ENCODE data around the gene AMFR.

Gene AMFR

GRCh38 chr16:56362706-56363105 is 62.6 kb downstream of the AMFR start:
- no peak for DNase-seq (ENCODE audit: low spot score)

DNA sequence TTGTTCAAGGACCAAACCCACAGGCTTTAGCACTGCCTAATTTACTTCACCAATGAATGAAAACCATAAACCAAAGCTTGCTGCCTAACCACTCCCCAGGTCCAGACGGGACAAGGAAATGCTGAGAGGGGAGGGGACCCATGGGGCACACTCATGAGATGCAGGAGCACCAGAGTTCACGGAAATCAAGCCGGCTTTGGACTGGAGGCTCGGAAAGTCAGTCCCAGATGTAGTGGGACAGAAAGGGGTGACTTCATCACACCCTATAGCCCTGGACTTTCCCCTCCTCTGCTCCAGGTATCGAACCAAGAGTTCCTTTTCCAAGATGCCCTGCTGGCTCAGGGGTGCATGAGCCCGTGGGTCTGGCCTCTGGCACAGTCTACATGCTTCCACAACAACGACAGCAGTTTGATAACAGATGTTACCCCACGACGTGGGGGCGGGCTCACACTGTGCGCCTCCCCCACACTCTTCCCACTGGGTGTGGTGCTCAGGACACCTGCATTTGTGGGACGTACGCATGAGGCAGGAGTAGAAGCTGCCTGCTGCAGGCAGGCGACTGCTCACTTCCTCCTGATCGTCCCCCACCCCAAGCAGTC is 63.2 kb downstream of the AMFR start:
- DNase-seq (ENCODE audit: low spot score) = no peak

DNA sequence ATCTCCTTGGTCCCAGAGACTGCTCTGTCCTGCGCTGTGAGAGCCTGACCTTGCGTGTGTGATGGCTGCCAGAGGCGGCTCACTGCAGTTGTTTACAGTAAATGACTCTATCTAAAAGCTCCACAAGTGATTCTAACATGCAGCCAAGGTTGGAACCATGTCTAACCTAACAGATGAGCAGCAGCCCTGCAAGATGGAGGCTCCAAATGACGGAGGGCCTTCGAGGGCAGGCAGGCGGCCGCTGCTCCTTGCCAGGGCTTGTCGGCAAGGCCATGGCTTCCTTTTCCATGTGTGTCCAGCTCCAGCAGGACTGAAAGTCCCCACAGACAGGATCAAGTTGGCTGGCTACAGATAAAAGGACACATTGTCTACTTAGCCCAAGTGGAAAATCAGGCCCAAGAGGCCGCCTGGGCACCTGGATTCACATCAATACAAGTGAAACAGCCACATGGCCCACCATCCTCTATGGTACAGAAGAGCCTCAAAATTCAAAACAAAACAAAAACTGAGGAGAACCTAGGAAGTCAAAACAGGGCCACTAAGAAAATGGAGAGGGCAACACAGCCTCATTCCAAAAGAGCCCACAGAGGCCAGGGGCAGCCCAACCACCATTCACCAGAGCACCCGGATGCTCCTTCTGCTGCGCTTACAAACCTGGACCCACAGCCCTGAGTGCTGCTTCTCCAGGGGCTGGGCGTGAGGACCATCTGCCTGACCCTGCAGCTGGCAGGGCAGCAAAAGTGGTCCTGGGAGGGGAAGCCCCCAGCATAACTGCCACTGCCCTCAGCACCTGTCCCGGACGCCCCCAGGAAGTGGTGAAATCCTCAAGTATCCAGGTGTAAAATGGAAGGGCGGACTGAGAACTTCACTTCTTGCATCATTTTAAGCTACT is 65.0 kb downstream of the AMFR start:
- DNase-seq (ENCODE audit: low spot score) = no peak

DNA sequence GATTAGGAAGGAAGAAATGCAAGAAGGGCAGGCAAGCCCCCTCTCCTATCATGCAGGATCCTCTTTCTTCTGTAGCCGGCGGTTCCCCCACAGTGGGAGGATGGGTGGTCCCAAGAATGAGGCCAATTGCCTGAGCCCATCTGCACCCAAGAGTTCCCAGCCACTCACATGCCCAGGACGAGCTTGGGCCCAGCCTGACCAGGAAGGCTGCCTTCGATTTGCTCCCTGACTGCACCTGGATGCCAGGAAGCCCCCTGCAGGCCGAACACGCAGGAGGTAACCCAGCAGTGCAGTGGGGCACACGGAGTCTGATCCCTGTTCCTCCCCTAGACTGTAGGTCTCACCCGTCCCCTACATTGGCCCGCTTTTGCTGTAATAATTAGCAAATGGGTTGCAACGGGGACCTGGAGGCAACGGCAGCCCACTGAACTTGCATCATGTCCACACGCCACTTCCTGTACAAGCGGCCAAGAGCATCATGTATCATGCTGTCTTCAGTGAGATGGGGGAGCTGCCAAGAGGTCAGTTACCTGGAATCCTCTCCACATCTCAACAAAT is 67.5 kb downstream of the AMFR start:
- DNase-seq (ENCODE audit: low spot score) = no peak

DNA sequence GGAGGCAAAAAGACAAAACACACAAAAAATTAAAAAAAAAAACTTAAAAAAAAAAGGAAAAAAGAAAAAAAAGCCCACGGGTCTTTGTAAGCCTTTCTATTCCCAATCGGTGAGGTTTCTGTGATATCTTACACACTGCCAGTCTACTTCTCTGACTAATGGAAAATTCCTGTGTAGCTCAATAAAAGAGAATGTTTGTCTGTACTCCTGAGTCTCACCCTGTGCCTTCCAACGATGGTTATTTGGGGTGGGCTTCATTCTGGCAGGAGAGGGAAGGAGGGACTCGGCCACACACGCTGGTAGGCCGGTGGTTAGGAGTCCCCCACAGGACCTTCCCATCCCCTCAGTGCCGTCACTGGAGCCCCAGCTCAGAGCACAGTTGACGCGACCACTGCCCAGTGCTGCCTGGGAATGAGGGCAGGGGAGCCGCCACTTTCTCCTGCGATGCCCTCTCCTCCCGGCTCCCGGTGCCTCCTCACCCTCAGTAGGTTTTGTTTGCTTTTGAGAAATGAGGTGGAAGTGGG is 68.0 kb downstream of the AMFR start:
- DNase-seq (ENCODE audit: low spot score) = peak; percentile 37

GRCh38 chr16:56356276-56357240 is 68.8 kb downstream of the AMFR start:
- peak; percentile 75 for DNase-seq (ENCODE audit: low spot score)

DNA sequence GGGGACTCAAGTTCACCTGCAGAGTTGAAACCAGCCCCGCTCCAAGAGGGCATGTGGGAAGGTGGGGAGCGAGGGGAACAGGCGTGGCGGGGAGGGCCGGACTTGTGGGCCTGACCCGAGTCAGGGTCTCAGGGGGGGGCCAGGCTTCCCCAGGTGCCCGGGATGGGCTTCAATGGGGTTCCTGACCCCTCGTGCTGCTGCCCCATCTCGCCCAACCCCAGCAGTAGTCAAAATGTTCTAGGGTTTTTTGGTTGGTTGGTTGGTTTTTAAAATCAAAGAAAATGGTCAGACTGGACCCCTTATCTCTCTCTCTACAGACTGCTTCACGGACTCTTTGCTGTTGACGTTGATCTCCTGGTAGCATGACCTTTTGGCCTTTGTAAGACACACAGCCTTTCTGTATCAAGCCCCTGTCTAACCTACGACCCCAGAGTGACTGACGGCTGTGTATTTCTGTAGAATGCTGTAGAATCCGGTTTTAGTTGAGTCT is 69.5 kb downstream of the AMFR start:
- DNase-seq (ENCODE audit: low spot score) = no peak

DNA sequence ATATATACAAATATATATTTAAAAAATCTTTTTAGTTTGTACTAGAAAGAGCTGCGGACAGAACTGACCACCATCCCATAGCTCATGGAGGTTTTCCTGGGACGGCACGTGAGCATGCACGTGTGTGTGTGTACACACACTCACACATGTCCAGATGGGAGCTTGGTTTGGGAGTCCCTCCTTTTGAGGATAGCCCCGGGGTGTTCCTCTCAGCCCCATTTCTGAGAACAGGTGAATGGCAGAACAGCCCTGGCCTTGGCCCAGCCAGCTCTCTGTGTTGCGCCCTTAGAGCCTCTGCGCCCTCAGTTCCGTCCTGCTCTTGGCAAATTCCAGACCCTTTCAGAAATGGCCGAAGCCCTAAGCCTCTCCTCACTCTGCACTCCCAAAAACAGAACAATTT is 70.1 kb downstream of the AMFR start:
- no peak for DNase-seq (ENCODE audit: low spot score)

- no peak for DNase-seq (ENCODE audit: low spot score)
Observed at GRCh38 chr16:56354746-56355145, 70.6 kb downstream of the AMFR start.

- DNase-seq (ENCODE audit: low spot score) = no peak
Observed at GRCh38 chr16:56354016-56354415, 71.3 kb downstream of the AMFR start.

DNA sequence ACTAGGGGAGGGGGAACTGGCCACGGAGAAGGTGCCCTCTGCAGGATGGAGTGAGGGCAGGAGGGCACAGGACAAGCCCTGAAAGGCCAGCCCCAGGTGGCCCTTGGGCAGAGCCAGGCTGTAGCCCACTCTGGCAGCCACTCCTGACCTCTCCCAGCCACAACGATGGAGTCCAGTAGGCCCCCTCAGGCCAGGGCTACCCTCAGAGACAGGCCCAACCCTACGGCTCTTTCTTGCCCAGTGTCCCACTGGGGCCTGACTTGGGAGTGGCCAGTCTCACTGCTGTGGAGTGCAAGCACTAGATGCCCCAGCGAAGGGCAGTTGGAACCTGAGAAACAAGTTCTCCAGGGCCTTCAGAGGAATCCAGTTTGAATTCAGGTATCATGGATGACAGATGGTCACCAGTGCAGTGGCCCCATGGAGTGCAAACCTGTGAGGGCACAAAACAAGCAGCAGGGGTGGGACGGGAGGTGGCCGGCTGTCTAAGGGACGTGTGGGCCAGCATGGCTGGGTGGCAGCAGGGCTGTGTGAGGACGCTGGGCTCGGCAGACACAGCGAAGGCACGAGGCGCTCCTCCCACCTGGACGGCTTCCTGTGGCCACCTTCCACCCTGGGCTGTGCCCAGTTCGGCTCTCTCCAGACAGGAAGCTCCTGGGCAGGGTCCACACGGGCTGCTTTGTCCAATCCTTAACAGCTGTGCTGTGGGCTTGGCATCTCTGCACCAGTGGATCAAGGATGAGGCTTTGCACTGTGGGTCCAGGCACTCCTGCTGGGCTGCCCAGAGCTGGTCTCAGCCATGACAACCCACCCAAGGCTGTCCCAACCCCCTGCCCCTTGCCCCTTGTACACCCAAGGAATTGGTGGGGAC is 72.1 kb downstream of the AMFR start:
- no peak for DNase-seq (ENCODE audit: low spot score)

GRCh38 chr16:56352351-56353053 is 72.8 kb downstream of the AMFR start:
- DNase-seq (ENCODE audit: low spot score) = no peak

DNA sequence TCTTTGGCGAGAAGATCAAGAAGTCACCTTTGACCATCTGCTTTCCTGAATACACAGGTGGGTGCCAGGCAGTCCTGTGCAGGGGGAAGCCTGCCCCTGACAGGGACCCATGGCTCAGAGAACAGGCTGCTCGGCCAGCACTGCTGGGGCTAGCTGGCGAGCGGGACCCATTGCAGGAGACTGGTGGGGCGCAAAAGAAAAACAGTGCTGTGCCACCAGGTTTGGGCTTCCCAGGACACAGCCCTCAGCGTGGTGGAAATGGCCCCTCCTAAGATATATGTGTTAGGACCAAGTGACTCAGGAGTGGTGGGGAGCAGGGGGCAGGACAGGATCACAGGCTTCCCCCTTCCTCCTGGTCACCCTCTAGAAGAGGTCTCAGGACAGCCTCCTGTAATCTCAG is 73.9 kb downstream of the AMFR start:
- no peak for DNase-seq (ENCODE audit: low spot score)

DNA sequence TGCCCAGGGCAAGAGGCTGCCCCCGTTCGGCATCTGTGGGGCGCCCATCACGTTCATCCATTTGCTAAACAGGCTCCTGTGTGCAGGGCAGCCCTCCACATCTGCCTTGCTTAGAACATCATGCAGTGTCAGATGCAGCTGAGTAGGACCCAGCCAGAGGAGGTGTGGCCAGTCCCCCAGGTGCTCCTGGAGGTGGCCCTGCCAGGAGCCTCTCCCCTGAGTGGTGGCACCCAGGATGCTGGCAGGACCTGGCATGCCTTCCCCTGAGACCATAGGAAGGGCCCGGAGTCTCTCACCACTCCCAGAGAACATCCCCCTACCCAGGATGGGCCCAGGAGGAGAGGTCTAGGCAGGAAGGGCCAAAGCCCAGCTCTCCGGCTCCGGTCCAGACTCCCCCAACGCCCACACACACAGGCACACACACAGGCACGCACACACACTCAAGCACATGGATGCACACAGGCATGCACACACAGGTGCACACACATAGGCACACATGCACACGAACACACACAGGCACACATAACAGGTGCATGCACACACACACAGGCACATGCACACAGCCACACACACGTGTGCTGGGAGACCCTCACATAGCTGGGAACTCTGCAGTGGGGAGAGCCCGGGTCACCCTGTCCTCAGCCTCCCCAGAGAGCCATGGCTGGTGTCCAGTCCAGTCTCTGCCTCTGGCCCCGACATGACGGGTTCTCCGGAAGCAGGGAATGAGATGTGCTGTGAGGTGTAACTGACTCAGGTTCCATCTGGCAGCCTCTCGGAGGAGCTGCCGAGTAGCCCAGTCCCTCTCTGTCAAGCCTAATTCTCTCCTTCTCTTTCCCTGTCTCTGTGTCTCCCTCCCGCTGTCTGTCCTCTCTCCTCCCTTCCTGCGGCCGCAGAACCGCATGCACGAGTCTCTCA is 74.6 kb downstream of the AMFR start:
- no peak for DNase-seq (ENCODE audit: low spot score)

- no peak for DNase-seq (ENCODE audit: low spot score)
Observed at GRCh38 chr16:56349711-56350161, 75.6 kb downstream of the AMFR start.

- no peak for DNase-seq (ENCODE audit: low spot score)
Observed at GRCh38 chr16:56349086-56349415, 76.3 kb downstream of the AMFR start.

DNA sequence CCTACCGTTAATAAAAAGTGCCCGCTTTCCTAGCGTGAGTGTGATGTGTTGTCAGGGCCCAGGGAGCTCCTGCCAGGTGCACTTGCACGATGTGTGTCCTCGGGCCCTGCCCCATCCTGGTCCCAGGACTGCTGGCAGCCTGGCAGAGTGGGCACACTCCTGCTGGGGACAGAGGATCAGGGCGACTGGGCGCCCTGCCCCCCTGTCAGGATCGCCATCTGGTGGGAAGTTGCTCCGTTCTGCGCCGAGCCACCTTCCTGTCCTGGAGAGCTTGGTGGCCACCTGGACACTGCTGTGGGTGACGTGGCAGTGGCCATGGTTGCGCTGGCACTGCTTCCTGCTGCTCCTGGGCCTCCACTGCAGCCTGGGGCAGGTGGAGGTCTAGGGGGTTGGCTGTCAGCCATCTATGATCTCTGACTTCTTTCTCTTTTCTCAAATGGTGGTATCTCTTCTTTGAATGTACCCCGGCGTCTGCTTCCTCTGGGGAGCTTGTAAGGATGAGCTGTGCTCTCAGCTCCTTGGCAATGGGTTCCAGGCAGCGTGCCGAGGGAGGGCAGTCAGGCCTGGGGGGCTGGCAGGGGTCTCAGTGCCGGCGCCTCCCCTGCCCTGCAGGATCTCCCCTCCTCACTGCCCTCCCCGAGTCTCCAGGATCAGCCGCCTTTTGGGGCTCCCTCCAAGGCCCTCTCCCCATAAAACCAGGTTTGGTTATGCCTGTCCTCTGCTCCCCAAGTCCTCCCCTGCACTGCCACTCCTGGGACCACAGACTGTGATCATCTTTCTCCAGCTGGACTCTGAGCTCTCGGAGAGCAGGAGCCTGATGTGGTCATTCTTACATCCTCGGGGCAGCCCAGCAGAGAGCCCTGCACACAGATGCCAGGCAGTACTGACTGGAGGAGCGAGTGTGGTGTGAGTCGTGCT is 76.9 kb downstream of the AMFR start:
- DNase-seq (ENCODE audit: low spot score) = no peak

GRCh38 chr16:56347670-56348069 is 77.7 kb downstream of the AMFR start:
- no peak for DNase-seq (ENCODE audit: low spot score)
